H1 (cell line): ENCODE results near the gene ARNT2. TPM values are rescaled to one million over a fixed set of nuclear protein-coding genes. Genes with fewer than 3 reads are reported as not detected.

Experiments used
- CTCF ChIA-PET: fragments of 300-600 bp; sonication (Branson Sonifier 250); formaldehyde crosslinking; loops from one replicate; lab custom pipeline; 2021; ENCODE audit not compliant: partially characterized antibody; lab: Charles Lee
- POLR2A ChIA-PET: fragments of 300-600 bp; sonication (Branson Sonifier 250); formaldehyde crosslinking; loops from one replicate; lab custom pipeline; 2021; ENCODE audit warnings: inconsistent platforms; ENCODE audit not compliant: partially characterized antibody; lab: Charles Lee
- DNase-seq, 2 experiments: peaks; one replicate each; pipeline versions ENCODE4 v3.0.0 to v3.0.0-alpha.2; 2010 to 2022; ENCODE audit warnings: low spot score in 2 of 2, low read depth in 1 of 2, mixed read lengths in 1 of 2
- FAIRE-seq: peaks from 2 replicates; lab custom pipeline; 2011; peaks lifted over from hg19 to GRCh38; lab: Jason Lieb, UNC
- H2AFZ ChIP-seq: 2 replicates; pipeline ENCODE4 v1.8.1; 2012; ENCODE audit warnings: low read length, inconsistent platforms
- H2AK5ac ChIP-seq: 2 replicates; pipeline ENCODE4 v1.6.1; 2013; ENCODE audit warnings: low read depth, low read length
- H2BK120ac ChIP-seq: replicated peaks from 2 replicates; pipeline ENCODE3; 2013; ENCODE audit warnings: low read depth, low read length, inconsistent platforms
- H2BK12ac ChIP-seq: 2 replicates; pipeline ENCODE4 v1.6.1; 2013; ENCODE audit warnings: low read depth, low read length
- H2BK15ac ChIP-seq: 2 replicates; pipeline ENCODE4 v1.6.1; 2013; ENCODE audit warnings: low read length
- H2BK20ac ChIP-seq: 2 replicates; pipeline ENCODE4 v1.6.1; 2013; ENCODE audit warnings: low read length
- H2BK5ac ChIP-seq: 2 replicates; pipeline ENCODE4 v1.6.1; 2013; ENCODE audit warnings: low read depth, low read length
- H3K14ac ChIP-seq: 2 replicates; pipeline ENCODE4 v1.6.1; 2013; ENCODE audit warnings: inconsistent platforms; ENCODE audit not compliant: insufficient read length
- H3K18ac ChIP-seq: 2 replicates; pipeline ENCODE4 v1.6.1; 2013; ENCODE audit warnings: low read length; ENCODE audit errors: extremely low read depth
- H3K23ac ChIP-seq: 2 replicates; pipeline ENCODE4 v1.6.1; 2013; ENCODE audit warnings: inconsistent platforms; ENCODE audit not compliant: insufficient read length
- H3K23me2 ChIP-seq: 2 replicates; pipeline ENCODE4 v1.6.1; 2013; ENCODE audit warnings: low read depth, low read length
- H3K27ac ChIP-seq: 2 replicates; pipeline ENCODE4 v1.6.1; 2011; ENCODE audit warnings: low read depth, low read length, inconsistent platforms
- H3K27me3 ChIP-seq, 4 experiments: replicated peaks in 1 of 4; 1 replicate in 1 of 4; 2 replicates in 3 of 4; pipeline versions ENCODE4 v1.6.1 to v1.8.1; 2011 to 2013; ENCODE audit warnings: low read length in 3 of 4, mild to moderate bottlenecking in 3 of 4, inconsistent platforms in 2 of 4, mixed read lengths in 2 of 4, moderate library complexity in 1 of 4; ENCODE audit not compliant: control insufficient read depth in 3 of 4, insufficient read depth in 3 of 4; ENCODE audit errors: extremely low read depth in 1 of 4
- H3K36me3 ChIP-seq, 4 experiments: 2 replicates each; pipeline versions ENCODE4 v1.6.1 to v1.8.1; 2011 to 2013; ENCODE audit warnings: mild to moderate bottlenecking in 4 of 4, low read length in 3 of 4, moderate library complexity in 2 of 4, control low read depth in 1 of 4, inconsistent platforms in 1 of 4; ENCODE audit not compliant: insufficient read depth in 4 of 4, control insufficient read depth in 2 of 4
- H3K4ac ChIP-seq: replicated peaks from 2 replicates; pipeline ENCODE3; 2013; ENCODE audit warnings: low read length, low read depth, mixed read lengths, inconsistent platforms; ENCODE audit not compliant: insufficient read length
- H3K4me1 ChIP-seq, 4 experiments: replicated peaks in 1 of 4; 1 replicate in 1 of 4; 2 replicates in 3 of 4; pipeline versions ENCODE4 v1.6.1 to v1.8.1; 2011 to 2013; ENCODE audit warnings: low read length in 3 of 4, inconsistent platforms in 2 of 4, mixed read lengths in 1 of 4; ENCODE audit not compliant: insufficient read depth in 4 of 4, control insufficient read depth in 3 of 4
- H3K4me2 ChIP-seq, 2 experiments: 2 replicates each; pipeline versions ENCODE4 v1.6.1 to v1.8.1; 2011 to 2013; ENCODE audit warnings: low read depth in 2 of 2, low read length in 2 of 2, control low read depth in 1 of 2, inconsistent platforms in 1 of 2, mild to moderate bottlenecking in 1 of 2; ENCODE audit not compliant: insufficient read depth in 1 of 2
- H3K4me3 ChIP-seq, 4 experiments: fragments of 200-600, 300-600 bp in 1 of 4; sonication (generic), shearing (Covaris generic), sonication (Bioruptor Twin) in 1 of 4; 2 replicates each; pipeline versions ENCODE4 v1.5.1 to v1.8.1; 2011 to 2016; ENCODE audit warnings: low read length in 4 of 4, low read depth in 3 of 4, control low read depth in 2 of 4, inconsistent platforms in 2 of 4, mild to moderate bottlenecking in 2 of 4, mixed read lengths in 1 of 4, moderate library complexity in 1 of 4; ENCODE audit not compliant: insufficient read depth in 2 of 4; ENCODE audit errors: extremely low read depth in 1 of 4
- H3K56ac ChIP-seq: replicated peaks from 2 replicates; pipeline ENCODE3; 2013; ENCODE audit warnings: low read depth, mild to moderate bottlenecking, mixed read lengths, low read length, inconsistent platforms; ENCODE audit not compliant: insufficient read length
- H3K79me1 ChIP-seq: 2 replicates; pipeline ENCODE4 v1.6.1; 2013; ENCODE audit warnings: low read depth, low read length, control low read depth
- H3K79me2 ChIP-seq, 2 experiments: 2 replicates each; pipeline versions ENCODE4 v1.6.1 to v1.8.1; 2012 to 2013; ENCODE audit warnings: low read length in 2 of 2, mild to moderate bottlenecking in 2 of 2, inconsistent platforms in 1 of 2; ENCODE audit not compliant: insufficient read depth in 2 of 2, control insufficient read depth in 1 of 2
- H3K9ac ChIP-seq, 4 experiments: replicated peaks in 1 of 4; 1 replicate in 1 of 4; 2 replicates in 3 of 4; pipeline versions ENCODE4 v1.6.1 to v1.8.1; 2011 to 2013; ENCODE audit warnings: low read depth in 3 of 4, low read length in 3 of 4, control low read depth in 2 of 4, mild to moderate bottlenecking in 2 of 4, moderate library complexity in 2 of 4, inconsistent platforms in 1 of 4; ENCODE audit errors: extremely low read depth in 1 of 4
- H3K9me3 ChIP-seq, 2 experiments: 2 replicates each; pipeline versions ENCODE4 v1.6.1 to v1.8.1; 2012 to 2013; ENCODE audit warnings: mild to moderate bottlenecking in 2 of 2, moderate library complexity in 2 of 2, control low read depth in 1 of 2, inconsistent platforms in 1 of 2, low read depth in 1 of 2, low read length in 1 of 2, mixed read lengths in 1 of 2; ENCODE audit not compliant: insufficient read depth in 2 of 2
- H4K20me1 ChIP-seq, 2 experiments: replicated peaks in 1 of 2; 2 replicates each; pipeline versions ENCODE3 to v1.8.1; 2011 to 2013; ENCODE audit warnings: inconsistent platforms in 2 of 2, low read length in 2 of 2, mild to moderate bottlenecking in 1 of 2; ENCODE audit not compliant: insufficient read depth in 2 of 2, control insufficient read depth in 1 of 2
- H4K5ac ChIP-seq: 2 replicates; pipeline ENCODE4 v1.6.1; 2013; ENCODE audit warnings: low read length, low read depth, mixed read lengths, inconsistent platforms; ENCODE audit not compliant: insufficient read length
- H4K8ac ChIP-seq: 2 replicates; pipeline ENCODE4 v1.8.0; 2013; ENCODE audit warnings: mild to moderate bottlenecking, moderate library complexity, low read length, inconsistent platforms; ENCODE audit not compliant: insufficient read depth; ENCODE audit errors: extremely low read depth
- H4K91ac ChIP-seq: replicated peaks from 2 replicates; pipeline ENCODE3; 2013; ENCODE audit warnings: low read length, mixed read lengths, inconsistent platforms; ENCODE audit not compliant: insufficient read length
- BACH1 ChIP-seq: IDR thresholded peaks from 2 replicates; pipeline ENCODE4 v1.6.1; 2012; ENCODE audit warnings: low read length, improper control_type of control experiment
- CHD1 ChIP-seq: IDR thresholded peaks from 2 replicates; pipeline ENCODE4 v1.6.1; 2012; ENCODE audit warnings: low read depth, low read length, improper control_type of control experiment
- CTBP2 ChIP-seq: IDR thresholded peaks from 2 replicates; pipeline ENCODE4 v1.7.0; 2011; ENCODE audit warnings: borderline replicate concordance, mild to moderate bottlenecking, moderate library complexity, mixed read lengths, low read length; ENCODE audit not compliant: insufficient read depth, insufficient read length
- JUN ChIP-seq: IDR thresholded peaks from 2 replicates; pipeline ENCODE4 v1.6.1; 2011; ENCODE audit warnings: low read depth, mild to moderate bottlenecking, improper control_type of control experiment, low read length
- SP2 ChIP-seq: IDR thresholded peaks from 2 replicates; pipeline ENCODE4 v1.6.1; 2012; ENCODE audit warnings: mild to moderate bottlenecking, low read length, inconsistent platforms
- SUZ12 ChIP-seq: fragments of 200-600 bp; sonication (generic); IDR thresholded peaks from 2 replicates; pipeline ENCODE4 v1.6.1; 2012; ENCODE audit warnings: mild to moderate bottlenecking, inconsistent platforms, low read length, moderate library complexity, mixed read lengths
- whole genome bisulfite sequencing, 2 experiments: shearing (Covaris generic) in 1 of 2; methylation state at CpG; one replicate each; pipeline versions ENCODE4 v1.1.6 to v1.1.7; 2013 to 2015; ENCODE audit warnings: low lambda C conversion rate in 2 of 2, mixed read lengths in 2 of 2, inconsistent platforms in 1 of 2, low coverage in 1 of 2, missing lambda C conversion rate in 1 of 2; ENCODE audit not compliant: insufficient replicate concordance in 2 of 2, insufficient coverage in 1 of 2, insufficient read length in 1 of 2; ENCODE audit errors: extremely low coverage in 1 of 2, missing lambda C conversion rate in 1 of 2; 5-methylcytosine and 5-hydroxymethylcytosine counted together
- polyA plus RNA-seq, 7 experiments: library from polyadenylated mRNA; depleted of rRNA in 3 of 7; stranded (reverse) in 5 of 7; unstranded in 2 of 7; fragments of >200 nt in 5 of 7; fragments of 200-250 nt in 2 of 7; gene quantifications; 1 replicate in 5 of 7; 2 replicates in 1 of 7; 4 replicates in 1 of 7; pipeline versions ENCODE4 v1.2.1 to v1.2.3, GENCODE V29; 2011 to 2013; ENCODE audit warnings: missing spikeins in 2 of 7, mixed read lengths in 2 of 7
- total RNA-seq: library from RNA; stranded (reverse); fragmentation: NEBNext Ultra II Directional; extraction: Animal tissue kit (Norgen Biotek cat#: 25700); gene quantifications from 2 replicates; pipeline ENCODE4 v1.2.1, GENCODE V29; 2021
- TF ChIP-seq, protein P1 (sequence below): IDR thresholded peaks from 2 replicates; pipeline ENCODE4 v1.6.1; 2011; ENCODE audit warnings: low read depth, mild to moderate bottlenecking, low read length; ENCODE audit not compliant: insufficient read depth

Gene ARNT2
- total and polyA plus RNA-seq, 2 of the 8 experiments (the other 6 are each of a cell fraction or from before 2014, with no cell fraction given) = 9.5 to 14.6 TPM

DNA sequence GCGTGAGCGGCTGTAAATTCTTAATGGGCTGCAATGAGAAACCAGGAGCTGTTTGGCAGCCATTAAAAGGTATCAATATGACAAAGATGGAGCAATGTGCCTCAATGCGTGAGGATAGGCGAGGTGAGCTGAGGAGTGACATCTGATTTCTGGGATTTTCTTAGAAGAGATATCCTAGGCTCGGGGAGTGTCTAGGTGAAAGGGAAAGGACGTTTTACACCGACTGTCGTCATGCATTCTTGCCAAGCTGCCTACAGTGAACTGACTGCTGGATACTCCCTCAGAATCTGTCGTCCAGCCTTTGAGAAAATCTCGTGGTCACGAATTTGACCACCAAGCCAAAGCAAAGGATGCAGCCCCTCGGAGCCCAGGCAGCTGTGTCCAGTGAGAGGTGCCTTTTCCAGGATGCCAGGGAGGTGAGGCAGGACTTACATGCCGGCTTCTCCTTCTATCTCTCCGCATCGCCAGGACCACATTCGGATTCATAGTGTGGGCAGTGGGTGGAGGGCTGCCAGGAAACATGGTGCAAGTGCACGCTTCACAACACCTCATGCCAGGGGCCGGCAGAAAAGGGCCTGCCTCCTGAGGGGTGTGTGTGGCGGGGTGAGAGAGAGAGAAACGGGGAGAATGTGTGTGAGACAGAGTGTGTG, 210.7 kb downstream of the ARNT2 start:
- Histone ChIP-seq H3K79me1 (no peaks in the 10 kb centered on the region), H2BK5ac (no peak overlapping the region), H2BK15ac (0 out of 2 replicates have a peak overlapping the region, but pooled peaks have one; percentile 33), H3K36me3 (no peaks in the 10 kb centered on the region), H3K4me2 (no peak overlapping the region), H2BK20ac (no peak overlapping the region), H3K27me3 (peaks cover 0 to 3% (median 0%) of the 10 kb centered on the region in 4 experiments; a peak in 1 of 7 replicates), H3K79me2 (no peaks in the 10 kb centered on the region), H2AFZ (no peak overlapping the region), H4K91ac (peak overlapping the region; percentile 9), H3K4ac (no peak overlapping the region), H2BK12ac (no peak overlapping the region), H3K18ac (no peak overlapping the region), H3K23me2 (peaks cover 4% of the 10 kb centered on the region; the same call in 1 of the 2 replicates), H3K9me3 (no peaks in the 10 kb centered on the region), H4K5ac (no peak overlapping the region), H2BK120ac (no peak overlapping the region), H3K4me1 (peaks cover 0 to 6% (median 3%) of the 10 kb centered on the region in 4 experiments; a peak in 2 of 7 replicates), H3K14ac (no peak overlapping the region), H3K9ac (no peak overlapping the region), H3K27ac (no peak overlapping the region), H3K23ac (no peak overlapping the region), H4K8ac (no peak overlapping the region), H3K4me3 (no peak overlapping the region), H4K20me1 (peaks cover 0 to 2% of the 10 kb centered on the region in 2 experiments), H3K56ac (no peak overlapping the region), H2AK5ac (no peak overlapping the region)
- 91% methylated on average over 20 of the region's 20 CpGs; no CpG with 5 or more reads in 1 of the 2 experiments for WGBS, 2 experiments
- TF ChIP-seq, protein P1, sequence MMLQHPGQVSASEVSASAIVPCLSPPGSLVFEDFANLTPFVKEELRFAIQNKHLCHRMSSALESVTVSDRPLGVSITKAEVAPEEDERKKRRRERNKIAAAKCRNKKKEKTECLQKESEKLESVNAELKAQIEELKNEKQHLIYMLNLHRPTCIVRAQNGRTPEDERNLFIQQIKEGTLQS = no peak
- TF ChIP-seq SUZ12 (no peak), BACH1 (no peak), JUN (no peak), CHD1 (no peak), SP2 (no peak), CTBP2 (no peak)
- POLR2A ChIA-PET = no interaction called here
- FAIRE-seq = no peak
- CTCF ChIA-PET = interaction anchor here (1.6 to 2.0 kb wide), 3 partner anchors 10 to 165 kb away, joined by 4 to 12 read pairs (median 11); partner anchors contain the start of gene CEMIP
- DNase-seq = no peak
